ENCODE measurements around the gene ANKUB1. TPM values are rescaled to one million over a fixed set of nuclear protein-coding genes. Genes with fewer than 3 reads are reported as not detected.
"Not testable (repeated sequence)": the region's sequence is repeated elsewhere in the genome, so short reads cannot be mapped to it uniquely, and the experiment has no call there.

The ANKUB1 gene
- total RNA-seq (2014; rRNA removed; shearing (Covaris generic)): not detected in 2 replicates

GRCh38 chr3:149792452-149793270, at the start of gene ANKUB1:
ANKUB1 (minus strand) TSS chr3:149792554; CDS start chr3:149792366, 188 bp downstream.
- Histone ChIP-seq H3K27me3 (ENCODE audit: control insufficient read depth, insufficient read depth, low read length) (no peaks in the 10 kb centered on the region; the same call in 1 of the 2 replicates), H3K4me3 (ENCODE audit: insufficient read depth, low read depth, low read length) (no peak within 1 kb of the TSS), H3K36me3 (replicated peaks; ENCODE audit: control insufficient read depth, insufficient read depth, low read length) (no peaks in the 10 kb centered on the region)
- DNase-seq: no peak

GRCh38 chr3:149839896-149840295, 47.5 kb upstream of the ANKUB1 start:
- Histone ChIP-seq H3K4me3 (ENCODE audit: insufficient read depth, low read depth, low read length) (no peak overlapping the region), H3K27me3 (ENCODE audit: control insufficient read depth, insufficient read depth, low read length) (no peaks in the 10 kb centered on the region), H3K36me3 (replicated peaks; ENCODE audit: control insufficient read depth, insufficient read depth, low read length) (no peaks in the 10 kb centered on the region; the same call in 1 of the 2 replicates)
- no peak for DNase-seq

- H3K36me3 ChIP-seq (replicated peaks; ENCODE audit: control insufficient read depth, insufficient read depth, low read length); DNase-seq; H3K27me3 ChIP-seq (ENCODE audit: control insufficient read depth, insufficient read depth, low read length); H3K4me3 ChIP-seq (ENCODE audit: insufficient read depth, low read depth, low read length): not testable (repeated sequence)
Observed at GRCh38 chr3:149839469-149839868, 47.1 kb upstream of the ANKUB1 start.

- H3K27me3 ChIP-seq (ENCODE audit: control insufficient read depth, insufficient read depth, low read length); H3K4me3 ChIP-seq (ENCODE audit: insufficient read depth, low read depth, low read length); H3K36me3 ChIP-seq (replicated peaks; ENCODE audit: control insufficient read depth, insufficient read depth, low read length); DNase-seq: not testable (repeated sequence)
Observed at GRCh38 chr3:149838491-149838890, 46.1 kb upstream of the ANKUB1 start.

- no peak for DNase-seq
- peaks cover 1% of the 10 kb centered on the region for H3K36me3 ChIP-seq (replicated peaks; ENCODE audit: control insufficient read depth, insufficient read depth, low read length)
Observed at GRCh38 chr3:149833241-149833640, 40.9 kb upstream of the ANKUB1 start.

GRCh38 chr3:149832086-149832485, 39.7 kb upstream of the ANKUB1 start:
- Histone ChIP-seq H3K27me3 (ENCODE audit: control insufficient read depth, insufficient read depth, low read length) (no peaks in the 10 kb centered on the region), H3K4me3 (ENCODE audit: insufficient read depth, low read depth, low read length) (no peak overlapping the region), H3K36me3 (replicated peaks; ENCODE audit: control insufficient read depth, insufficient read depth, low read length) (peaks cover 1% of the 10 kb centered on the region; the same call in 1 of the 2 replicates)
- DNase-seq: no peak

More at GRCh38 chr3:149833241-149833640, 40.9 kb upstream of the ANKUB1 start:
- Histone ChIP-seq H3K4me3 (ENCODE audit: insufficient read depth, low read depth, low read length) (no peak overlapping the region), H3K27me3 (ENCODE audit: control insufficient read depth, insufficient read depth, low read length) (no peaks in the 10 kb centered on the region)

- DNase-seq: no peak
- Histone ChIP-seq H3K36me3 (replicated peaks; ENCODE audit: control insufficient read depth, insufficient read depth, low read length) (peaks cover 1% of the 10 kb centered on the region; the same call in 1 of the 2 replicates), H3K27me3 (ENCODE audit: control insufficient read depth, insufficient read depth, low read length) (no peaks in the 10 kb centered on the region)
Observed at GRCh38 chr3:149831321-149831720, 39.0 kb upstream of the ANKUB1 start.

GRCh38 chr3:149830902-149831301, 38.5 kb upstream of the ANKUB1 start:
- DNase-seq: no peak
- H3K4me3 ChIP-seq (ENCODE audit: insufficient read depth, low read depth, low read length): no peak overlapping the region

More at GRCh38 chr3:149831321-149831720, 39.0 kb upstream of the ANKUB1 start:
- H3K4me3 ChIP-seq (ENCODE audit: insufficient read depth, low read depth, low read length): no peak overlapping the region

GRCh38 chr3:149829631-149830030, 37.3 kb upstream of the ANKUB1 start:
- not testable (repeated sequence) for H3K36me3 ChIP-seq (replicated peaks; ENCODE audit: control insufficient read depth, insufficient read depth, low read length); H3K27me3 ChIP-seq (ENCODE audit: control insufficient read depth, insufficient read depth, low read length); H3K4me3 ChIP-seq (ENCODE audit: insufficient read depth, low read depth, low read length); DNase-seq

More at GRCh38 chr3:149830902-149831301, 38.5 kb upstream of the ANKUB1 start:
- H3K36me3 ChIP-seq (replicated peaks; ENCODE audit: control insufficient read depth, insufficient read depth, low read length): peaks cover 1% of the 10 kb centered on the region; the same call in 1 of the 2 replicates
- no peaks in the 10 kb centered on the region for H3K27me3 ChIP-seq (ENCODE audit: control insufficient read depth, insufficient read depth, low read length)

- no peak overlapping the region for H3K4me3 ChIP-seq (ENCODE audit: insufficient read depth, low read depth, low read length)
- H3K27me3 ChIP-seq (ENCODE audit: control insufficient read depth, insufficient read depth, low read length): no peaks in the 10 kb centered on the region
- no peak for DNase-seq
- peaks cover 1% of the 10 kb centered on the region; the same call in 1 of the 2 replicates for H3K36me3 ChIP-seq (replicated peaks; ENCODE audit: control insufficient read depth, insufficient read depth, low read length)
Observed at GRCh38 chr3:149828390-149828789, 36.0 kb upstream of the ANKUB1 start.

- H3K36me3 ChIP-seq (replicated peaks; ENCODE audit: control insufficient read depth, insufficient read depth, low read length): peaks cover 1% of the 10 kb centered on the region; the same call in 1 of the 2 replicates
- DNase-seq: no peak
- no peak overlapping the region for H3K4me3 ChIP-seq (ENCODE audit: insufficient read depth, low read depth, low read length)
- no peaks in the 10 kb centered on the region for H3K27me3 ChIP-seq (ENCODE audit: control insufficient read depth, insufficient read depth, low read length)
Observed at GRCh38 chr3:149826636-149827035, 34.3 kb upstream of the ANKUB1 start.

- DNase-seq: no peak
- H3K4me3 ChIP-seq (ENCODE audit: insufficient read depth, low read depth, low read length): no peak overlapping the region
- no peaks in the 10 kb centered on the region for H3K36me3 ChIP-seq (replicated peaks; ENCODE audit: control insufficient read depth, insufficient read depth, low read length)
- H3K27me3 ChIP-seq (ENCODE audit: control insufficient read depth, insufficient read depth, low read length): no peaks in the 10 kb centered on the region
Observed at GRCh38 chr3:149820183-149820582, 27.8 kb upstream of the ANKUB1 start.

- H3K36me3 ChIP-seq (replicated peaks; ENCODE audit: control insufficient read depth, insufficient read depth, low read length): no peaks in the 10 kb centered on the region
- H3K27me3 ChIP-seq (ENCODE audit: control insufficient read depth, insufficient read depth, low read length): no peaks in the 10 kb centered on the region
- no peak overlapping the region for H3K4me3 ChIP-seq (ENCODE audit: insufficient read depth, low read depth, low read length)
- no peak for DNase-seq
Observed at GRCh38 chr3:149819432-149819831, 27.1 kb upstream of the ANKUB1 start.

- Histone ChIP-seq H3K27me3 (ENCODE audit: control insufficient read depth, insufficient read depth, low read length) (no peaks in the 10 kb centered on the region), H3K4me3 (ENCODE audit: insufficient read depth, low read depth, low read length) (no peak overlapping the region)
- DNase-seq: no peak
Observed at GRCh38 chr3:149816986-149817385, 24.6 kb upstream of the ANKUB1 start.

GRCh38 chr3:149816311-149816710, 24.0 kb upstream of the ANKUB1 start:
- Histone ChIP-seq H3K27me3 (ENCODE audit: control insufficient read depth, insufficient read depth, low read length) (no peaks in the 10 kb centered on the region), H3K36me3 (replicated peaks; ENCODE audit: control insufficient read depth, insufficient read depth, low read length) (no peaks in the 10 kb centered on the region), H3K4me3 (ENCODE audit: insufficient read depth, low read depth, low read length) (no peak overlapping the region)
- DNase-seq: no peak

More at GRCh38 chr3:149816986-149817385, 24.6 kb upstream of the ANKUB1 start:
- H3K36me3 ChIP-seq (replicated peaks; ENCODE audit: control insufficient read depth, insufficient read depth, low read length): no peaks in the 10 kb centered on the region

Measured in H7 (cell line).